GM12872 (cell line): ENCODE results near the gene B4GAT1.

Experiments
- TF ChIP-seq, protein P1 (sequence below): IDR thresholded peaks from 3 replicates; pipeline ENCODE4 v1.5.1; 2011; ENCODE audit warnings: low read depth, mild to moderate bottlenecking, low read length, moderate library complexity; ENCODE audit not compliant: insufficient read depth

The B4GAT1 gene

DNA sequence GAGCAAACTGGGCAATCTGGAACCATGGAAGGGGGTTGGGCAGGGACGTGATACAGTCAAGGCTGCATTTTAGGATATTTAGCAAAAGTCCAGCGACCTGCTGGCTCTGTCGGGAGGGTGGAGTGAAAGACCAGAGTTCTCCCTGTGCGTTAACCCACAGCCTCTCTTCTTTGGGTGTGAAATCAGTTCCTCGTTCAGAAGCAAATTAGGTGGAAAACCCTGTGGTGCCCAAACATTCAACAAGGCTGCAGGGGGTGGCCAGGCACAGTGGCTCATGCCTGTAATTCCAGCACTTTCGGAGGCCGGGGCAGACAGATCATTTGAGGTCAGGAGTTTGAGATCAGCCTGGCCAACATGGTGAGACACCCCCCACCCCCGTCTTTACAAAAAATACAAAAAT, 49.8 kb downstream of the B4GAT1 start:
- TF ChIP-seq, protein P1, sequence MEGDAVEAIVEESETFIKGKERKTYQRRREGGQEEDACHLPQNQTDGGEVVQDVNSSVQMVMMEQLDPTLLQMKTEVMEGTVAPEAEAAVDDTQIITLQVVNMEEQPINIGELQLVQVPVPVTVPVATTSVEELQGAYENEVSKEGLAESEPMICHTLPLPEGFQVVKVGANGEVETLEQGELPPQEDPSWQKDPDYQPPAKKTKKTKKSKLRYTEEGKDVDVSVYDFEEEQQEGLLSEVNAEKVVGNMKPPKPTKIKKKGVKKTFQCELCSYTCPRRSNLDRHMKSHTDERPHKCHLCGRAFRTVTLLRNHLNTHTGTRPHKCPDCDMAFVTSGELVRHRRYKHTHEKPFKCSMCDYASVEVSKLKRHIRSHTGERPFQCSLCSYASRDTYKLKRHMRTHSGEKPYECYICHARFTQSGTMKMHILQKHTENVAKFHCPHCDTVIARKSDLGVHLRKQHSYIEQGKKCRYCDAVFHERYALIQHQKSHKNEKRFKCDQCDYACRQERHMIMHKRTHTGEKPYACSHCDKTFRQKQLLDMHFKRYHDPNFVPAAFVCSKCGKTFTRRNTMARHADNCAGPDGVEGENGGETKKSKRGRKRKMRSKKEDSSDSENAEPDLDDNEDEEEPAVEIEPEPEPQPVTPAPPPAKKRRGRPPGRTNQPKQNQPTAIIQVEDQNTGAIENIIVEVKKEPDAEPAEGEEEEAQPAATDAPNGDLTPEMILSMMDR, result no peak
